RWPE2 (cell line): ENCODE results near the gene EBPL.
A peak's percentile ranks its signal among the peaks of the same experiment; 100 is the strongest.

Experiments used
- ATAC-seq: fragments of 200-7000 bp; cut with Tn5 transposase; 3 replicates; pipeline ENCODE4 v1.9.1; 2021; ENCODE audit warnings: low read depth
- DNase-seq: peaks from one replicate; pipeline ENCODE4 v3.0.0-alpha.2; 2020; ENCODE audit warnings: low spot score
- H3K27ac ChIP-seq: fragments of 450-650 bp; 2 replicates; pipeline ENCODE4 v1.5.1; 2017; ENCODE audit warnings: mild to moderate bottlenecking; ENCODE audit not compliant: poor library complexity, severe bottlenecking
- H3K27me3 ChIP-seq: fragments of 250-450 bp; sonication (Bioruptor Pico); 2 replicates; pipeline ENCODE4 v1.5.1; 2021; ENCODE audit warnings: mild to moderate bottlenecking, moderate library complexity; ENCODE audit not compliant: insufficient read depth, poor library complexity, severe bottlenecking
- H3K36me3 ChIP-seq: fragments of 250-450 bp; sonication (Bioruptor Pico); 2 replicates; pipeline ENCODE4 v1.5.1; 2020; ENCODE audit warnings: low read depth, mild to moderate bottlenecking, moderate library complexity
- H3K4me1 ChIP-seq: fragments of 250-450 bp; sonication (Bioruptor Pico); 2 replicates; pipeline ENCODE4 v1.5.1; 2021; ENCODE audit warnings: mild to moderate bottlenecking, moderate library complexity; ENCODE audit not compliant: insufficient read depth, poor library complexity, severe bottlenecking
- H3K4me3 ChIP-seq: fragments of 250-450 bp; sonication (Bioruptor Pico); 2 replicates; pipeline ENCODE4 v1.5.1; 2021; ENCODE audit warnings: mild to moderate bottlenecking, moderate library complexity; ENCODE audit not compliant: severe bottlenecking
- H3K9me3 ChIP-seq: fragments of 250-450 bp; sonication (Bioruptor Pico); 2 replicates; pipeline ENCODE4 v1.5.1; 2021; ENCODE audit warnings: mild to moderate bottlenecking, moderate library complexity; ENCODE audit not compliant: severe bottlenecking
- TF ChIP-seq, protein P1 (sequence below): fragments of 450-650 bp; IDR thresholded peaks from one replicate; pipeline ENCODE4 v1.5.1; 2017; ENCODE audit warnings: mild to moderate bottlenecking, moderate library complexity; ENCODE audit not compliant: poor library complexity, severe bottlenecking

EBPL gene

GRCh38 chr13:49646688-49647087, 44.6 kb downstream of the EBPL start:
- Histone ChIP-seq H3K36me3 (no peaks in the 10 kb centered on the region), H3K9me3 (no peaks in the 10 kb centered on the region), H3K27ac (no peak overlapping the region), H3K4me1 (peaks cover 5% of the 10 kb centered on the region), H3K27me3 (no peaks in the 10 kb centered on the region), H3K4me3 (no peak overlapping the region)
- no peak for DNase-seq
- TF ChIP-seq, protein P1, sequence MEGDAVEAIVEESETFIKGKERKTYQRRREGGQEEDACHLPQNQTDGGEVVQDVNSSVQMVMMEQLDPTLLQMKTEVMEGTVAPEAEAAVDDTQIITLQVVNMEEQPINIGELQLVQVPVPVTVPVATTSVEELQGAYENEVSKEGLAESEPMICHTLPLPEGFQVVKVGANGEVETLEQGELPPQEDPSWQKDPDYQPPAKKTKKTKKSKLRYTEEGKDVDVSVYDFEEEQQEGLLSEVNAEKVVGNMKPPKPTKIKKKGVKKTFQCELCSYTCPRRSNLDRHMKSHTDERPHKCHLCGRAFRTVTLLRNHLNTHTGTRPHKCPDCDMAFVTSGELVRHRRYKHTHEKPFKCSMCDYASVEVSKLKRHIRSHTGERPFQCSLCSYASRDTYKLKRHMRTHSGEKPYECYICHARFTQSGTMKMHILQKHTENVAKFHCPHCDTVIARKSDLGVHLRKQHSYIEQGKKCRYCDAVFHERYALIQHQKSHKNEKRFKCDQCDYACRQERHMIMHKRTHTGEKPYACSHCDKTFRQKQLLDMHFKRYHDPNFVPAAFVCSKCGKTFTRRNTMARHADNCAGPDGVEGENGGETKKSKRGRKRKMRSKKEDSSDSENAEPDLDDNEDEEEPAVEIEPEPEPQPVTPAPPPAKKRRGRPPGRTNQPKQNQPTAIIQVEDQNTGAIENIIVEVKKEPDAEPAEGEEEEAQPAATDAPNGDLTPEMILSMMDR: no peak
- ATAC-seq: no peak

GRCh38 chr13:49645451-49645850, 45.8 kb downstream of the EBPL start:
- H3K27me3 ChIP-seq: no peaks in the 10 kb centered on the region
- TF ChIP-seq, protein P1: no peak
- no peaks in the 10 kb centered on the region for H3K9me3 ChIP-seq
- ATAC-seq: no peak
- H3K27ac ChIP-seq: no peak overlapping the region
- H3K4me1 ChIP-seq: peaks cover 5% of the 10 kb centered on the region
- H3K36me3 ChIP-seq: no peaks in the 10 kb centered on the region
- no peak for DNase-seq
- H3K4me3 ChIP-seq: no peak overlapping the region

DNA sequence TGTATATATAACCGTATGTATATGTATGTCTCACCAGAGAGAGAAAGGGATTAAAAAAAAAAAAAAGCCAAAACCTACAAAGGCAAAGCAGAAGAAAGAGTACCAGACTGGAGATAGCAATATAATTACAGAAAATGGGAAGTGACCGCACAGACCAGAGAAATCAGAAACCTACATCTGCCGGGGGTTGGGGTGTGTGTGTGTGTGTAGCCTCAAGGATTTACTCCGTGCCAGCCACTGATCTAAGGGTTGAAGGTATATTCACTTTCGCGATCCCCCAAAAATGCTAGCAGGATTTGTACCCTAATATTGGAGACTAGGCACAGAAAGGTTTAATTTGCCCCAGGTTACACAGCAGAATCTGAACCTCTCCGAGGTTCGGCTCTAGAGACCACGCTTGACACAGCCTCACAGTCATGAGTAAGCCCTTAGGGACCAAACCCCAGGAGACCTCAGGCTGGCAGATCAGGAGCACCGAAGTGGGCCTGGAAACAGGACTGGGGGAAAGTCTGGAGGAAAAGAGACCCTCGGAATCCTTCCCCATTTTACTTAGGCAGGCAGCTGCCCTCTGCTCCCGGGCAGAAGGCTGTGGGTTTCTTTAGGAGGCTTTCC, 48.1 kb downstream of the EBPL start:
- Histone ChIP-seq H3K9me3 (no peaks in the 10 kb centered on the region), H3K27ac (no peak overlapping the region), H3K4me3 (no peak overlapping the region), H3K27me3 (no peaks in the 10 kb centered on the region), H3K4me1 (peaks cover 5% of the 10 kb centered on the region), H3K36me3 (no peaks in the 10 kb centered on the region)
- ATAC-seq: no peak
- DNase-seq: no peak
- TF ChIP-seq, protein P1: no peak

DNA sequence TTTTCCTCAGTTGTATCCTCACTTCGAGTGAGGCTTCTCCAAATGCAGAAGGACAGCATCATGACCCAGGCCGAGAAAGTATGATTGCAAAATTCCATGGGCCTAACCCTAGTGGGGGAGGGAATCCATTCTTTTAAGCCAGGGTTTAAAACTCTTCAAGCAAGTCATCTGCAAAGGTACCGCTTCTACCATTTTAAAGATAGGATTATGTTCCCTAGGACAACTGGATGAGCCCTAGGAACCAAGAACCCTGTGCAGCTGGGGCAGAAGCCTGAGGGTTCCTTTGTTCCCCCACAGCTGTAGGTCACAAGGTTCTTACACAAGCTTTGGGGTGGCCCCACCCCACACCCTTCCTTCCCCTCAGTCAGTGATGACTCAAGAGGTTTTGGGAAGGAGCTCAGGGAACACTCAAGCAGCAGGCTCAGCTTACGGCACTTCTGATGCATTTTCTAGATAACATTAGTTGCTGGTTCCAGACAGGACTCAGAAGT, 49.4 kb downstream of the EBPL start:
- no peak overlapping the region for H3K27ac ChIP-seq
- peak; percentile 74 for ATAC-seq
- no peak for DNase-seq
- TF ChIP-seq, protein P1: no peak
- H3K27me3 ChIP-seq: no peaks in the 10 kb centered on the region
- no peaks in the 10 kb centered on the region for H3K36me3 ChIP-seq
- no peaks in the 10 kb centered on the region for H3K9me3 ChIP-seq
- no peak overlapping the region for H3K4me3 ChIP-seq
- peaks cover 5% of the 10 kb centered on the region for H3K4me1 ChIP-seq

- no peak for ATAC-seq
Measured at GRCh38 chr13:49638744-49639072, 52.6 kb downstream of the EBPL start.

More at GRCh38 chr13:49638744-49639072, 52.6 kb downstream of the EBPL start:
- no peaks in the 10 kb centered on the region for H3K36me3 ChIP-seq
- H3K4me3 ChIP-seq: no peak overlapping the region
- H3K9me3 ChIP-seq: no peaks in the 10 kb centered on the region
- no peaks in the 10 kb centered on the region for H3K27me3 ChIP-seq
- TF ChIP-seq, protein P1: no peak
- no peak for DNase-seq
- no peak overlapping the region for H3K27ac ChIP-seq
- H3K4me1 ChIP-seq: peaks cover 5% of the 10 kb centered on the region
